Prostate gland (tissue), 2 donors: ENCODE measurements around the gene PDE4D. TPM values are rescaled to one million over a fixed set of nuclear protein-coding genes. Genes with fewer than 3 reads are reported as not detected.

Source experiments
- DNase-seq: peaks from one replicate; pipeline ENCODE4 v3.0.0-alpha.2; 2019; ENCODE audit warnings: low spot score
- H3K27ac ChIP-seq, 2 donors: fragments of 200-600 bp; sonication (generic); 2 replicates each; pipeline ENCODE4 v1.5.1; 2017 to 2019
- H3K27me3 ChIP-seq: fragments of 200-600 bp; sonication (generic); replicated peaks from 2 replicates; pipeline ENCODE4 v1.5.1; 2019; ENCODE audit not compliant: insufficient read depth
- H3K36me3 ChIP-seq, 2 donors: fragments of 200-600 bp; sonication (generic); 1 replicate in 1 of 2; 2 replicates in 1 of 2; pipeline versions ENCODE4 v1.5.1 to v1.8.1; 2017 to 2019
- H3K4me1 ChIP-seq: fragments of 200-600 bp; sonication (generic); replicated peaks from 2 replicates; pipeline ENCODE4 v1.5.1; 2019
- H3K4me3 ChIP-seq, 2 donors: fragments of 200-600 bp; sonication (generic); 2 replicates each; pipeline ENCODE4 v1.5.1; 2017 to 2019
- H3K9me3 ChIP-seq: fragments of 200-600 bp; sonication (generic); 2 replicates; pipeline ENCODE4 v1.5.1; 2017
- POLR2A ChIP-seq: fragments of 450-650 bp; IDR thresholded peaks from one replicate; pipeline ENCODE4 v1.6.1; 2016; ENCODE audit warnings: antibody characterized with exemption, mild to moderate bottlenecking
- POLR2AphosphoS5 ChIP-seq: sonication (generic); formaldehyde crosslinking; IDR thresholded peaks from one replicate; pipeline ENCODE4 v1.6.1; 2017; ENCODE audit warnings: antibody characterized with exemption
- WGBS: methylation state at CpG from one replicate; pipeline ENCODE4 v1.1.5; 2018; 5-methylcytosine and 5-hydroxymethylcytosine counted together
- intact Hi-C: fragments of 100-400 bp; cut with DNase I; formaldehyde crosslinking; loops from one replicate; pipeline ENCODE4 v1.14.2; 2022
- total RNA-seq, 2 donors: library from RNA; depleted of rRNA; stranded (reverse); fragments of >200 nt; gene quantifications; one replicate each; pipeline ENCODE4 v1.1.0, GENCODE V29; 2016
- TF ChIP-seq, protein P1 (sequence below), 4 experiments: fragments of 200-600 bp in 2 of 4; fragments of 450-650 bp in 2 of 4; sonication (generic) in 2 of 4; IDR thresholded peaks; 1 replicate in 3 of 4; 2 replicates in 1 of 4; pipeline ENCODE4 v1.5.1; 2016 to 2019; ENCODE audit warnings: antibody characterized with exemption in 4 of 4, mild to moderate bottlenecking in 2 of 4, moderate library complexity in 2 of 4

PDE4D gene
- total RNA-seq, 2 donors from 2014 or later: 64.2 to 75.6 TPM

DNA sequence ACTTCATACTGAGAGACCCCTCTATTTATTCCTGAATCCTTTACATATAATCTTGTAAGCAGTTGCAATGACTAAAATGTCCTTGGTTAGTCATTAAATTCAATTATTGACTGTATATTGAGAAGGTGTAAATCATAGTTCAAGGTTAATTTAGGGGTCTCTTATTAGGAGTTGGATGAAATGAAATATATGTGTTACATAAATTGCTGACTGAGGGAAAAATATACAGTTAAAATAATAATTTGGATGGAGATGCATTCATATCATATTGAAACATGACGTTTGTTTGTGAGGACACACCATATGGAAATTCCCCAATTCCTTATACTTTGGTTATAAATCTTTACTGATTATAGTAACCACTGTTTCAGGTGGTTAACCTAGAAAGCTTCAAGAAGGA, 430.6 kb downstream of the PDE4D start:
- TF ChIP-seq POLR2AphosphoS5 (no peak), POLR2A (no peak)
- TF ChIP-seq, protein P1, sequence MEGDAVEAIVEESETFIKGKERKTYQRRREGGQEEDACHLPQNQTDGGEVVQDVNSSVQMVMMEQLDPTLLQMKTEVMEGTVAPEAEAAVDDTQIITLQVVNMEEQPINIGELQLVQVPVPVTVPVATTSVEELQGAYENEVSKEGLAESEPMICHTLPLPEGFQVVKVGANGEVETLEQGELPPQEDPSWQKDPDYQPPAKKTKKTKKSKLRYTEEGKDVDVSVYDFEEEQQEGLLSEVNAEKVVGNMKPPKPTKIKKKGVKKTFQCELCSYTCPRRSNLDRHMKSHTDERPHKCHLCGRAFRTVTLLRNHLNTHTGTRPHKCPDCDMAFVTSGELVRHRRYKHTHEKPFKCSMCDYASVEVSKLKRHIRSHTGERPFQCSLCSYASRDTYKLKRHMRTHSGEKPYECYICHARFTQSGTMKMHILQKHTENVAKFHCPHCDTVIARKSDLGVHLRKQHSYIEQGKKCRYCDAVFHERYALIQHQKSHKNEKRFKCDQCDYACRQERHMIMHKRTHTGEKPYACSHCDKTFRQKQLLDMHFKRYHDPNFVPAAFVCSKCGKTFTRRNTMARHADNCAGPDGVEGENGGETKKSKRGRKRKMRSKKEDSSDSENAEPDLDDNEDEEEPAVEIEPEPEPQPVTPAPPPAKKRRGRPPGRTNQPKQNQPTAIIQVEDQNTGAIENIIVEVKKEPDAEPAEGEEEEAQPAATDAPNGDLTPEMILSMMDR (IDR thresholded peaks at IDR 0.05): no peak
- Histone ChIP-seq H3K27me3 (no peaks in the 10 kb centered on the region), H3K36me3 (no peaks in the 10 kb centered on the region), H3K4me1 (no peaks in the 10 kb centered on the region), H3K4me3 (no peak overlapping the region), H3K27ac (no peak overlapping the region), H3K9me3 (no peaks in the 10 kb centered on the region)
- no peak for DNase-seq
- 96% methylated on average over 1 of the region's 1 CpG for WGBS
- intact Hi-C loops: no loop called here

DNA sequence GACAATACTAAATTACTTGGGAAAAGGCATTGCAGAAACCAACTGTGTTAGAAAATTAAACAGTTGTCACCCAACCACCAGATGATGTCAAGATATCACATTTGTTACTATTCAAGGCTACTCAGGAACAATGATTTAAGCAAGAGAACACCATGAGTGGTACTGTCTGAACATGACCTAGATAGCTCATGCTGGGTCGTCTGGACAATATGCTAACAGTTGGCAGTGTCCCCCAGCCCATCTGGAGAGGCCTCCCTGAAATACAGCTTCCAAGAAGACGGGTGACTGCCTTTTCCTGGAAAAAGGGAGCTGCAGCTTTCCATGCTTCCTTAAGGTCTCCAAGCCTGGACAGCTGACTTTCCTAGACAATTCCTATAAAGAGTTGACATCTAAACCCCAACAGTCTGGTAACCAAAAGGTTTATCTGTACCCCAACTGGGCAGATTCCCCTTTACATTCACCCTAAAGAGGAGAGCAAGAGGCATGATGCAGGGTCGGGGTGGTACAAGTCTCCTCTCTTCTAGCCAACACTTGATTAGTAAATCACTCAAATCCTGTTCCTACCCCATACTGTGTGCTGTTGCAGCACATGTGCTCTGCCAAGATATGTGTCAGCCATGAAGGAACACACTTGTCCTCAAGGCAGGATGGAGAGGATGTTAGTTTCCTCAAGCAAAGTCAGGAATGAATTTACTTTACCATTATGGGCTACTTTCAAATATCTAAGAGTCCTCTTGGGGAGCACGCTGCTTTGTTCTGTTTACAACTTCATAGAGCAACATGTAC, 433.0 kb downstream of the PDE4D start:
- Histone ChIP-seq H3K27ac (no peak overlapping the region), H3K4me3 (no peak overlapping the region), H3K9me3 (no peaks in the 10 kb centered on the region), H3K36me3 (no peaks in the 10 kb centered on the region), H3K4me1 (no peaks in the 10 kb centered on the region), H3K27me3 (no peaks in the 10 kb centered on the region)
- no peak for TF ChIP-seq POLR2AphosphoS5
- TF ChIP-seq, protein P1 (IDR thresholded peaks at IDR 0.05): no peak
- TF ChIP-seq POLR2A: no peak
- no peak for DNase-seq
- 75% methylated on average over 4 of the region's 4 CpGs for WGBS
- intact Hi-C loops: no loop called here

DNA sequence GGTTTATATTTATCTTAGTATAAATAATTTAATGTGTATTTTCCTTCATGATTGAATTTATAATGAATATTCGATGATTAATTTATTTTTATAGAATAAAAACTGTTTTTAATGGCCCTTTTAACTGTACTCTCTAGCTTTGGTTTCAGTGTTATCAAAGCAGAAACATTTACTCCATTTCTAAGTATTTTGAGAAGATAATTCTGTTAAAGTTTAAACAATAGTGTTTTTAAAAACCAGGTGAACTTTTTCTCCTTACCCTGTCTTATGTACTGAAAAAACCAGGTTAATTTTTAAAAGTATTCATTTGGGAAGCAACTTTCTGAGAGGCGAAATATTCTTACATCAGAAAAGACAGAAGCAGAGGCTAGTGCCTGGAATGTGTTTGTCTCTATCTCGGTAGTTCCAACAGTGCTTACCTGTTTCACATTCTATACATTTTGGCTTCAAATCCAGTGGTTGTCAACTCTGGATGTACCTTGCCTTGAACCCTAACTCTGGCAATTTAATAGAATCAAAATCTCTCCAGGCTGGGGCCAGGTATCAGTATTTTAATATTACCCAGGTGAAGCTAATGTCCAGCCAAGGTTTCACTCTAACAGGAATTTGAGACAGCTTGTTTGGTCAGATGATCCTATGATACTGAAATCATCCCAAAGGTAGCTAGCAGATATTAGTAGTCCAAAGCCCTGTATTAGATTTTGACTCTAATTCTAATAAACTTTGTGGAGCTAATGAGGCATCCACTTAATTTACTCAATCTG, 434.4 kb downstream of the PDE4D start:
- WGBS: 89% methylated on average over 3 of the region's 3 CpGs
- H3K4me1 ChIP-seq: no peaks in the 10 kb centered on the region
- intact Hi-C loops: no loop called here
- H3K9me3 ChIP-seq: no peaks in the 10 kb centered on the region
- H3K27ac ChIP-seq: no peak overlapping the region
- H3K36me3 ChIP-seq: no peaks in the 10 kb centered on the region
- H3K4me3 ChIP-seq: no peak overlapping the region
- no peak for DNase-seq
- H3K27me3 ChIP-seq: no peaks in the 10 kb centered on the region
- TF ChIP-seq POLR2AphosphoS5: no peak
- TF ChIP-seq POLR2A: no peak
- TF ChIP-seq, protein P1 (IDR thresholded peaks at IDR 0.05): no peak

DNA sequence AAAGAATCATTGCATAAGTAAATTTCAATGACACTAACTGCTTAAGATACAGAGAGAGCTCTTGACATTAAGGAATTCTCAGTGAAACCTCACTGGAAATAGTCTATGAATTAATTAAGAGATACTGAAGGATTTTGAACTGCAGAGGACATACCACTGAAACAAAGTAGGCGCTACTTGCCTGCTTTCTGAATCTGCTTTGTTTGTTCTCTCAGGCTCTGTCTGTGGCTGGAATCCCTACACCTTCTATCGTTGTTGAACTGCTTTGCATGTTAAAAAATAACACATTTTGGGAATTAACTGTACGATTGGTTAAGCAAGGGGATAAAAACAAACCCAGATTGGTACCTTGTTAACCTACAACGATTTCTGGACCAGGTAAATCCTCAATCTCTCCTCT, 435.2 kb downstream of the PDE4D start:
- no peaks in the 10 kb centered on the region for H3K36me3 ChIP-seq
- no peak for TF ChIP-seq POLR2A
- TF ChIP-seq, protein P1 (IDR thresholded peaks at IDR 0.05): no peak
- TF ChIP-seq POLR2AphosphoS5: no peak
- 66% methylated on average over 4 of the region's 4 CpGs for WGBS
- no peaks in the 10 kb centered on the region for H3K4me1 ChIP-seq
- intact Hi-C loops: no loop called here
- H3K27me3 ChIP-seq: no peaks in the 10 kb centered on the region
- DNase-seq: no peak
- no peak overlapping the region for H3K4me3 ChIP-seq
- H3K27ac ChIP-seq: no peak overlapping the region
- no peaks in the 10 kb centered on the region for H3K9me3 ChIP-seq
